Measurements from ENCODE around the gene SMYD3. TPM values are rescaled to one million over a fixed set of nuclear protein-coding genes. Genes with fewer than 3 reads are reported as not detected.
A peak's percentile ranks its signal among the peaks of the same experiment; 100 is the strongest.

SMYD3 gene
- total and polyA plus RNA-seq, 9 of the 15 experiments (the other 6 are each of a cell fraction or from before 2014, with no cell fraction given) = 128 to 440 (median 197) TPM

DNA sequence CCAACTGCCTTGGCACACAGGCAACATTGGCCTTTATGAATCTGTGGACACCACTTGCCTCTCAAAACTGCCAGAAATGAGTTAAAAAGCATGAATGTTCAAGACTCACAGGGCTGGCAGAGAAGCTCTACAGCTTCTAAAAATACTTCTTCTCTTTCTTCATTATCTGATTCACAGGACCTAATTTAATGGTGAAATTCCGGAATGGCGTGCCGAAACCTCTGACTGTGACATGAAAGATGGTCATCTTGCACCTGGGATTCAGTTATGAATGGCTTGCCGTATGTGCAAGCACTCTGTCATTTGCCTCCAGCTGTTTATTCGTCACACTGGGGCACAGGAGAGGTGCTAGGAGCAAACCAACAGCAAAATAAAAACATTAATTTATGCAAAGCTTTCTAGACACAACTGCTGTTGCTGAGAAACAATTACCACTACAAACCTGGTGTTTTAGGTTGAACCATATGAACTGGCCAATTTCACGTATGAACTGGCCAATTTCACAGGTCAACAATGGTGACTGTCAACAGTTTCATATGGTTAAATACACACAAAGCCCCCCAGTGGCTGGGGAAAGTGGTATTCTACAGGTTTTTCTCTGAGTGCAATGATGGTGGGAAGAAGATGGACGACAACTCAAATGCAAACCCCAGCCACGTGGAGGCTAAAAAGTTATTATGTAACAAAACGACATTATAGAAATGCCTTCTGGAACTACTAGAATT is 704.0 kb downstream of the SMYD3 start:
- no peak for ATAC-seq
- Histone ChIP-seq H3K4me3 (no peak overlapping the region), H3K27me3 (ENCODE audit: control insufficient read depth in 2 of 2, insufficient read depth in 2 of 2, low read length in 2 of 2) (no peaks in the 10 kb centered on the region), H3K9ac (ENCODE audit: insufficient read depth in 1 of 2, low read depth in 2 of 2, low read length in 2 of 2) (no peak overlapping the region), H2AFZ (ENCODE audit: low read depth, low read length) (no peak overlapping the region), H3K36me3 (ENCODE audit: control insufficient read depth, insufficient read depth, low read length) (peaks cover 34% of the 10 kb centered on the region; the same call in 2 of the 3 replicates), H3K9me3 (replicated peaks; ENCODE audit: control insufficient read depth, insufficient read depth, low read depth, low read length) (no peaks in the 10 kb centered on the region), H4K20me1 (replicated peaks; ENCODE audit: control insufficient read depth, insufficient read depth, low read length) (no peaks in the 10 kb centered on the region), H3K4me2 (ENCODE audit: insufficient read depth, low read length) (no peak overlapping the region), H3K4me1 (replicated peaks in 1 of 2; ENCODE audit: control insufficient read depth in 2 of 2, insufficient read depth in 2 of 2, low read length in 2 of 2) (peaks cover 0 to 10% of the 10 kb centered on the region in 2 experiments; a peak in 4 of 5 replicates), H3K79me2 (ENCODE audit: control insufficient read depth, insufficient read depth, low read length) (no peaks in the 10 kb centered on the region; the same call in 2 of the 3 replicates), H3K27ac (ENCODE audit: extremely low read depth, low read depth, low read length) (no peak overlapping the region), H3K9me1 (ENCODE audit: control insufficient read depth, insufficient read depth, low read length) (peaks cover 4% of the 10 kb centered on the region)
- WGBS (ENCODE audit: insufficient coverage, low coverage, missing lambda C conversion rate) = 88% methylated on average over 9 of the region's 9 CpGs
- in situ Hi-C loops (cut with MboI) (no loop called here), intact Hi-C loops (cut with micrococcal nuclease) (no loop called here)
- TF ChIP-seq PHF21A (IDR thresholded peaks at IDR 0.05; ENCODE audit: borderline replicate concordance, low read depth) = no peak
- TF ChIP-seq, protein P1, sequence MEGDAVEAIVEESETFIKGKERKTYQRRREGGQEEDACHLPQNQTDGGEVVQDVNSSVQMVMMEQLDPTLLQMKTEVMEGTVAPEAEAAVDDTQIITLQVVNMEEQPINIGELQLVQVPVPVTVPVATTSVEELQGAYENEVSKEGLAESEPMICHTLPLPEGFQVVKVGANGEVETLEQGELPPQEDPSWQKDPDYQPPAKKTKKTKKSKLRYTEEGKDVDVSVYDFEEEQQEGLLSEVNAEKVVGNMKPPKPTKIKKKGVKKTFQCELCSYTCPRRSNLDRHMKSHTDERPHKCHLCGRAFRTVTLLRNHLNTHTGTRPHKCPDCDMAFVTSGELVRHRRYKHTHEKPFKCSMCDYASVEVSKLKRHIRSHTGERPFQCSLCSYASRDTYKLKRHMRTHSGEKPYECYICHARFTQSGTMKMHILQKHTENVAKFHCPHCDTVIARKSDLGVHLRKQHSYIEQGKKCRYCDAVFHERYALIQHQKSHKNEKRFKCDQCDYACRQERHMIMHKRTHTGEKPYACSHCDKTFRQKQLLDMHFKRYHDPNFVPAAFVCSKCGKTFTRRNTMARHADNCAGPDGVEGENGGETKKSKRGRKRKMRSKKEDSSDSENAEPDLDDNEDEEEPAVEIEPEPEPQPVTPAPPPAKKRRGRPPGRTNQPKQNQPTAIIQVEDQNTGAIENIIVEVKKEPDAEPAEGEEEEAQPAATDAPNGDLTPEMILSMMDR (IDR thresholded peaks at IDR 0.05 in 2 of 3, conservative IDR thresholded peaks at IDR 0.05 in 1 of 3; ENCODE audit: insufficient read depth in 2 of 3, low read depth in 1 of 3, low read length in 3 of 3) = 0 out of 6 replicates have a peak, but pooled peaks of 1 of the 3 experiments have one; percentile 4
- CTCF ChIA-PET (ENCODE audit: low intra/inter-chr PET ratio) = interaction anchor here (0.6 kb wide), 1 partner anchor 495 kb away, joined by 3 read pairs; no protein-coding TSS in a partner anchor
- FAIRE-seq = no peak
- POLR2A ChIA-PET = interaction anchor here (0.5 to 1.1 kb wide), 4 partner anchors 8 to 19 kb away, joined by 3 to 5 read pairs (median 4); no protein-coding TSS in a partner anchor
- no TSS peak for BruUV-seq (replicated peaks)
- DNase-seq (ENCODE audit: extremely low read depth in 1 of 4, low spot score in 3 of 4) = peak in 2 of 4 experiments; percentile 33 to 36

Data from K562 (cell line).